Endothelial cell of umbilical vein (primary cell): Measurements from ENCODE around the gene HOXB2.

ENCODE experiments used
- CTCF ChIP-seq, 2 donors: IDR thresholded peaks; 1 replicate in 1 of 2; 2 replicates in 1 of 2; pipeline ENCODE4 v1.5.1; 2011; ENCODE audit warnings: low read length in 2 of 2, mild to moderate bottlenecking in 2 of 2, moderate library complexity in 2 of 2, control low read depth in 1 of 2, inconsistent platforms in 1 of 2, low read depth in 1 of 2; ENCODE audit not compliant: insufficient read depth in 1 of 2; ENCODE audit errors: extremely low read depth in 1 of 2
- GATA2 ChIP-seq: IDR thresholded peaks from 2 replicates; pipeline ENCODE4 v1.7.0; 2011; ENCODE audit warnings: low read depth, mild to moderate bottlenecking, moderate library complexity, mixed read lengths, low read length; ENCODE audit not compliant: insufficient read length, insufficient read depth
- POLR2A ChIP-seq: IDR thresholded peaks from 2 replicates; pipeline ENCODE4 v1.6.1; 2012; ENCODE audit warnings: low read depth, mild to moderate bottlenecking, control low read depth, low read length

DNA sequence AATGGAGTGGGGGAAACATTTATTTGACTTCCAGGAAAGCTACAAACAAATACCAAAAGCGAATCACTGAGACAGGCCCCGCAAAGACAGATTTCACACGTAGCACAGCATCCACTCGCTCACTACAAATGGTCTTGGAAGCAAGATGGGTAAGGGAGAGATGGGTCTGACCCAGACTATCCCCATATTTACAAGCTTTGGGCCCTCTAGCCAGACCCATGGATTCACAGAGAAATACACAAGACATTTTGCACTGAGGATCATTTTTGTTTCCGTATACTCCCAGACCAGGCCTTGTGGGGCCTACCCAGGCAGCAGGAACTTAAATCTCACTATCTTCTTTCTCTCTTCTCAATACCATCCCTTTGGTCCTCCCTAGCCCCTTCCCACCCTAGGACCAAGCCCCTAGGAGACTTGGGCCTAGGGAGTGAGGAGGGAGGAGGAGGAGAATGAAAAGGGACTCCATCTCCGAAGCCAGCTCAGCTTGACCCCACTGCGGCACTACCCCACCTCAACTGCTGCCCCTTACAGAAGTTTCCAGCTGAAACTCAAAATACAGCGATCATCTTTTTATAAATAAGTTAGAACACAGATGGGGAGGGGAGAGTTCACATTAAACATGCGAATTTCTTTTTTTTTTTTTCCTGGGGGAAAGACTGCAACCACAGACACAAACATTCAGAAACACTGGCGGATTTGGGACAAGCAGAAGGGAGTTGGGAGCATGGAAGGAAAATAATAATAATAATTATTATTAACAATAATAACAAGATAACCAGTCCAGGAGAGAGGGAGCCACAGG lies 46.5 kb upstream of the HOXB2 start:
- TF ChIP-seq CTCF (IDR thresholded peaks at IDR 0.05; ENCODE audit: extremely low read depth in 1 of 2, insufficient read depth in 1 of 2, low read depth in 1 of 2, low read length in 2 of 2) (no peak), GATA2 (no peak), POLR2A (no peak)
